NT2/D1 (cell line): ENCODE data around the gene BFAR.

Experiments used
- SUZ12 ChIP-seq: IDR thresholded peaks from 2 replicates; pipeline ENCODE4 v1.6.1; 2011; ENCODE audit not compliant: insufficient read length, insufficient read depth; ENCODE audit errors: extremely low read depth
- YY1 ChIP-seq: IDR thresholded peaks from 2 replicates; pipeline ENCODE4 v1.6.1; 2011; ENCODE audit not compliant: insufficient read length, insufficient read depth
- ZNF274 ChIP-seq: IDR thresholded peaks from 2 replicates; pipeline ENCODE4 v1.6.1; 2011; ENCODE audit warnings: mild to moderate bottlenecking, low read depth, low read length

DNA sequence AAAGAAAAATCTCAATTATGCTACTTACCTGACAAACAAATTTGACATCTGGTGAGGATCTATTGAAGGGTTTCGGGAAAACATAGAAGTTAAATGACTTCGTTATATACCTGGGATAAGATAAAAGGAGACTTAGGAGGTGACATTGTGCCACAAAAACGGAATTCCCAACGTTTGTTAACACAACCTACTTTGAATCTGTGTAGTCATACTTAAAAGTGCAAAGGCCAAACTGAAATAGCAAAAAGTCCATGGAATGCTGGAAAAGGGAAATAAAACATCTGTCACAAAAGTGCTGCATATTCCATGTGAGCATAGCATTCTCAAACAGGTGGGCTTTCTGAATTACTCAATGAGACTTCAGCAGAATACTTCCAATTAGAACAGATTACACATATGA, 5.7 kb upstream of the BFAR start:
- no peak for TF ChIP-seq YY1
- TF ChIP-seq ZNF274 = no peak
- no peak for TF ChIP-seq SUZ12
